MM.1S (cell line): ENCODE data around the gene SLAIN2.

Experiments
- DNase-seq: peaks from one replicate; pipeline ENCODE4 v3.0.0-alpha.2; 2015
- H2AFZ ChIP-seq: fragments of 300-600 bp; sonication (generic); 2 replicates; pipeline ENCODE4 v1.6.0; 2016; ENCODE audit warnings: antibody characterized with exemption, low read length
- H3F3A ChIP-seq: fragments of 300-600 bp; sonication (generic); 2 replicates; pipeline ENCODE4 v1.6.1; 2016; ENCODE audit warnings: mild to moderate bottlenecking, antibody characterized with exemption, low read length, moderate library complexity, mixed read lengths; ENCODE audit not compliant: insufficient read depth
- H3K27ac ChIP-seq: fragments of 300-600 bp; sonication (generic); 2 replicates; pipeline ENCODE4 v1.5.1; 2016; ENCODE audit warnings: mild to moderate bottlenecking, low read length
- H3K27me3 ChIP-seq: fragments of 300-600 bp; sonication (generic); replicated peaks from 2 replicates; pipeline ENCODE4 v1.6.0; 2016; ENCODE audit warnings: low read length; ENCODE audit not compliant: insufficient read depth
- H3K36me3 ChIP-seq: fragments of 300-600 bp; sonication (generic); replicated peaks from 2 replicates; pipeline ENCODE4 v1.6.1; 2016; ENCODE audit warnings: mild to moderate bottlenecking, low read length, mixed read lengths; ENCODE audit not compliant: insufficient read depth
- H3K4me1 ChIP-seq: fragments of 300-600 bp; sonication (generic); 2 replicates; pipeline ENCODE4 v1.6.1; 2016; ENCODE audit warnings: low read length, mixed read lengths
- H3K4me2 ChIP-seq: fragments of 300-600 bp; sonication (generic); 2 replicates; pipeline ENCODE4 v1.6.0; 2016; ENCODE audit warnings: low read depth, low read length
- H3K4me3 ChIP-seq: fragments of 300-600 bp; sonication (generic); 2 replicates; pipeline ENCODE4 v1.5.1; 2016; ENCODE audit warnings: low read length, mixed read lengths
- H3K79me2 ChIP-seq: fragments of 300-600 bp; sonication (generic); 2 replicates; pipeline ENCODE4 v1.6.1; 2016; ENCODE audit warnings: mixed run types, low read length, mixed read lengths
- H3K9ac ChIP-seq: fragments of 300-600 bp; sonication (generic); 2 replicates; pipeline ENCODE4 v1.6.1; 2016; ENCODE audit warnings: low read length, mixed read lengths
- H3K9me2 ChIP-seq: fragments of 300-600 bp; sonication (generic); replicated peaks from 2 replicates; pipeline ENCODE4 v1.6.1; 2016; ENCODE audit warnings: mild to moderate bottlenecking, low read length, mixed read lengths; ENCODE audit not compliant: insufficient read depth
- H3K9me3 ChIP-seq: fragments of 300-600 bp; sonication (generic); replicated peaks from 2 replicates; pipeline ENCODE4 v1.6.1; 2016; ENCODE audit warnings: mild to moderate bottlenecking, low read length, mixed read lengths; ENCODE audit not compliant: insufficient read depth
- H4K20me1 ChIP-seq: fragments of 300-600 bp; sonication (generic); 2 replicates; pipeline ENCODE4 v1.6.1; 2016; ENCODE audit warnings: mild to moderate bottlenecking, low read length, moderate library complexity, mixed read lengths; ENCODE audit not compliant: insufficient read depth
- CTCF ChIP-seq: fragments of 300-600 bp; sonication (generic); IDR thresholded peaks from 2 replicates; pipeline ENCODE4 v1.5.1; 2016; ENCODE audit warnings: antibody characterized with exemption, low read length, mixed read lengths
- EZH2 ChIP-seq: fragments of 300-600 bp; sonication (generic); optimal IDR thresholded peaks from 2 replicates; pipeline ENCODE3; 2017; ENCODE audit warnings: low read depth, mild to moderate bottlenecking, antibody characterized with exemption, low read length, mixed read lengths
- EZH2phosphoT487 ChIP-seq: fragments of 300-600 bp; sonication (generic); IDR thresholded peaks from 2 replicates; pipeline ENCODE4 v1.6.1; 2018; ENCODE audit warnings: antibody characterized with exemption, low read length

Gene SLAIN2

DNA sequence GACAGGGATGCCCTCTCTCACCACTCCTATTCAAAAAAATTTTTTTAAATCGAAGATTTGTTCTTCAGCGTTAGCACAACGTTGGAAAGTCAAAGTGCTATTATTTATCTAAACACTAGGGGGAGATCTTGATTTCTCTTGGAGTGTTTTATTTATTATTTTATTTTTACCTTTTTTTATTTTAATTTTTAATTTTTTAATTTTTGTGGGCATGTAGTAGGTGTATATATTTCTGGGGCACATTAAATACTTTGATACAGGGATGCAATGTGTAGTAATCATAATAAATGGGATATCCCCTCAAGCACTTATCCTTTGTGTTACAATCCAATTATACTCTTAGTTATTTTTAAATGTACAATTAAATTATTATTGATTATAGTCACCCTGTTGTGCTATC, 104.4 kb downstream of the SLAIN2 start:
- no peaks in the 10 kb centered on the region for H3F3A ChIP-seq
- no peak overlapping the region for H3K9ac ChIP-seq
- H4K20me1 ChIP-seq, result no peaks in the 10 kb centered on the region
- no peak overlapping the region for H3K4me2 ChIP-seq
- H3K36me3 ChIP-seq, result no peaks in the 10 kb centered on the region
- no peaks in the 10 kb centered on the region for H3K9me2 ChIP-seq
- H3K9me3 ChIP-seq, result no peaks in the 10 kb centered on the region
- no peak overlapping the region for H3K4me3 ChIP-seq
- H3K27ac ChIP-seq, result no peak overlapping the region
- H2AFZ ChIP-seq, result no peak overlapping the region
- H3K27me3 ChIP-seq, result no peaks in the 10 kb centered on the region
- no peak for TF ChIP-seq EZH2
- no peak for TF ChIP-seq EZH2phosphoT487
- no peak for TF ChIP-seq CTCF
- H3K4me1 ChIP-seq, result no peaks in the 10 kb centered on the region
- DNase-seq, result peak; percentile 18
- no peaks in the 10 kb centered on the region for H3K79me2 ChIP-seq

DNA sequence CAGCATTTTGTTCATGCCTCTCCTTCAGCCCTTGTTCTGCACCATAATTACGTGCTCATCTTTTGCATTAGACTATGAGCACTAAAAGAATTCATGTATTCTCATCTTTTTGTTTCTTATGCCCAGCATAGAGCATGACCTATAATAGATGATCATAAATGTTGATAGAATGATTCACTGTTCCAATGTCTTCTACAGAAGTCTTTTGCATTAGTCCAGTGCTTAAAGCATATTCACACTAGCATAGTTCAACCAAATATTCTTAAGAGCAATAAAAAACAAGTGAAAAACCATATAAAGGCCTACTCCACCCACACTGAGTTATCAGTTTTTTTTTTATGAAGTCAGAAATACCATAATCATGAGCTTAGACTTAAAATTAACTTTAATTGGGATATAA, 105.3 kb downstream of the SLAIN2 start:
- Histone ChIP-seq H3K4me1 (no peaks in the 10 kb centered on the region), H3K9ac (no peak overlapping the region), H3K27ac (no peak overlapping the region), H3K36me3 (no peaks in the 10 kb centered on the region), H3K9me3 (no peaks in the 10 kb centered on the region), H3K4me3 (no peak overlapping the region), H3K79me2 (no peaks in the 10 kb centered on the region), H2AFZ (no peak overlapping the region), H3F3A (no peaks in the 10 kb centered on the region), H3K9me2 (no peaks in the 10 kb centered on the region), H3K4me2 (no peak overlapping the region), H3K27me3 (no peaks in the 10 kb centered on the region), H4K20me1 (no peaks in the 10 kb centered on the region)
- TF ChIP-seq CTCF, result no peak
- TF ChIP-seq EZH2phosphoT487, result no peak
- no peak for DNase-seq

DNA sequence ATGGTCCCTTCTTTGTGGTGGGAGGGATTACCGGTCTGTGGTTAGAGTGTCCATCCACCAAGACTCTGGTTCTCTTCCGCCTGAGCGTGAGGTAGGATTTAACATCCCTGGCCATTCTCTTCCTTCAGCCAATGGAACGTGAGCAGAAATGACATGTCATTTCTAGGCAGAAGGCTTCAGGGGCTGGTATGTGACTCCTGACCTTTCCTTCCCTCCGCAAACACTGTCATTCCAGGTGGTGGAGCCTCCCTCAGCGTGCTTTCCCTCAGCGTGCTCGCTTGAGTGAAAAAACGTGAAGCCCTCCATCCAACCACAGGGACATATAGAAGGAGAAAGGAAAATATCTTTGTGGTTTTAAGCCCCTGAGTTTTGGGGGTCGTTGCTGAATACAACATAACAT, 107.8 kb downstream of the SLAIN2 start:
- no peak overlapping the region for H2AFZ ChIP-seq
- H3K27ac ChIP-seq, result no peak overlapping the region
- TF ChIP-seq CTCF (no peak), EZH2phosphoT487 (no peak), EZH2 (no peak)
- no peak overlapping the region for H3K4me3 ChIP-seq
- no peaks in the 10 kb centered on the region for H3K36me3 ChIP-seq
- no peaks in the 10 kb centered on the region for H3K27me3 ChIP-seq
- no peaks in the 10 kb centered on the region for H3K4me1 ChIP-seq
- no peaks in the 10 kb centered on the region for H3K79me2 ChIP-seq
- no peaks in the 10 kb centered on the region for H3K9me3 ChIP-seq
- no peak overlapping the region for H3K9ac ChIP-seq
- H4K20me1 ChIP-seq, result no peaks in the 10 kb centered on the region
- no peak for DNase-seq
- H3K4me2 ChIP-seq, result no peak overlapping the region
- no peaks in the 10 kb centered on the region for H3F3A ChIP-seq
- H3K9me2 ChIP-seq, result no peaks in the 10 kb centered on the region
